ENCODE data around the gene HINFP.

HINFP gene, protein sequence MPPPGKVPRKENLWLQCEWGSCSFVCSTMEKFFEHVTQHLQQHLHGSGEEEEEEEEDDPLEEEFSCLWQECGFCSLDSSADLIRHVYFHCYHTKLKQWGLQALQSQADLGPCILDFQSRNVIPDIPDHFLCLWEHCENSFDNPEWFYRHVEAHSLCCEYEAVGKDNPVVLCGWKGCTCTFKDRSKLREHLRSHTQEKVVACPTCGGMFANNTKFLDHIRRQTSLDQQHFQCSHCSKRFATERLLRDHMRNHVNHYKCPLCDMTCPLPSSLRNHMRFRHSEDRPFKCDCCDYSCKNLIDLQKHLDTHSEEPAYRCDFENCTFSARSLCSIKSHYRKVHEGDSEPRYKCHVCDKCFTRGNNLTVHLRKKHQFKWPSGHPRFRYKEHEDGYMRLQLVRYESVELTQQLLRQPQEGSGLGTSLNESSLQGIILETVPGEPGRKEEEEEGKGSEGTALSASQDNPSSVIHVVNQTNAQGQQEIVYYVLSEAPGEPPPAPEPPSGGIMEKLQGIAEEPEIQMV

DNA sequence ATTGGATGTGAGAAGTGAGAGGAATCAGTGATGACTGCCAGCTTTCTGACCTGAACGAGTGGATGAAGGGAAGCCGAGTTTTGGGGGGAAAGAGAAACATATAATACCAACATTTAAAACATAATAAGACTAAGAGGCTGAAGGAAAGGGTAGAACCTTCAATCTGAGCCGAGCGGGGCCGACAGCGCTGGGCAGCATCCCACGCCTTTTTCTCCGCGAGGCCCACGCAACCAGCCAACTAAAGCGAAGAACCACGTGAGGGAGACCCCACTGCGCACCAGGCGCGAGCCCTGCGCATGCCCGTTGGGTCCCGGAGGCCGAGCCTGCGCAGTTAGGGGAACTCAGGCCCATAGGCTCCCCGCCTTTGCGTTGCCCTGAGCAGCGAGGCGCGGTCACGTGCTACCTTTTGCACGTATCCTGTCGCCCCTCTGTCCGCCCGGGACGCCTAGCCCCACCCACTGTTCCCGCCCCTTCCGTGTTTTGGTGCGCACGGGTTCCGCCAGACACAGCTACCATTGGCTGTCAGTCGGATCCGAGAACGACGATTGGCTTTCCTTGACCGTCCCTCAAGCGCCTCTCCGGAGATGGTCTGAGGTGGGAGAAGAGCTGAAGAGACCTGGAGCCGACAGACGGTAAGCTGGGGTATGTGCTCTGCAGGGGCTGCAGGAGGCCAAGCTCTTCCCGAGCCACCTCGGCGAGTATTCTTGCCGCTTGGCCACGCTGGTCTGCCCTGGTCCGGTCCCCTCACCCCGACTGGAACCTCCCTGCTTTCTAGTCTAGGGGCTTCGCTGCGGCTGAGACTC lies at the start of gene HINFP:
TSS of gene HINFP (plus strand) at position 573 of the 803 bp plus-strand sequence. CDS start 5,365 bp downstream, outside the sequence.
- DNase-seq (ENCODE audit: low read depth, low spot score) = peak; percentile 100

DNA sequence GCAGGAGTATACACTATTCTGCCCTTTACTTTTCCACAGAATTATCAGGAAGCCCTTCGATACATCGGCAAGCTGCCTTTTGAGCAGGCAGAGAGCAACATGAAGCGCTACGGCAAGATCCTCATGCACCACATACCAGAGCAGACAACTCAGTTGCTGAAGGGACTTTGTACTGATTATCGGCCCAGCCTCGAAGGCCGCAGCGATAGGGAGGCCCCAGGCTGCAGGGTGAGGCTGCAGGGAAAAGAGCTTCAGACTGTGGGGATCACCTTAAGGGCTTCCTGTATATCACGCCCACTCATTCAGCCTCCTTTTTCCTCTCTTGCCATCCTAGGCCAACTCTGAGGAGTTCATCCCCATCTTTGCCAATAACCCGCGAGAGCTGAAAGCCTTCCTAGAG lies 43.5 kb upstream of the HINFP start:
- no peak for DNase-seq (ENCODE audit: low read depth, low spot score)

DNA sequence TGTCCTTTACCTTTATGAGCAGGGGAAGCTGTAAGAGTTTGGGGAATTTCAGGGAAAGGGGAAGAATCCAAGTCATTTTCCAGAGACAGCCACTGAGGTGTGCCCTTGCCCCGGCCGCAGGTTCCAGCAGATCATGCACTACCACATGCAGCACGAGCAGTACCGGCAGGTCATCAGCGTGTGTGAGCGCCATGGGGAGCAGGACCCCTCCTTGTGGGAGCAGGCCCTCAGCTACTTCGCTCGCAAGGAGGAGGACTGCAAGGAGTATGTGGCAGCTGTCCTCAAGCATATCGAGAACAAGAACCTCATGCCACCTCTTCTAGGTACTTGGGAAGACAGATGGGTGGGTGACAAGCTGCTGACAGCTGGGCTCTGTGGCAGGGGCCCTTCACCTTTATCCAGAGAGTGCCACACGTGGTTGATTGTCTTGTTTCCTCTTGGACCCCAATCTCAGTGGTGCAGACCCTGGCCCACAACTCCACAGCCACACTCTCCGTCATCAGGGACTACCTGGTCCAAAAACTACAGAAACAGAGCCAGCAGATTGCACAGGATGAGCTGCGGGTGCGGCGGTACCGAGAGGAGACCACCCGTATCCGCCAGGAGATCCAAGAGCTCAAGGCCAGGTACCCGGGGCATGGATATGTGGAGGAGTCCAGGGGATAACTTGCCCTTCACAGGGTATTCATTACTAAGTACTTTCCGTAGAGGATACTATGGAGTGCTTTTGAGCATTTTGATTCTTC lies 42.5 kb upstream of the HINFP start:
- no peak for DNase-seq (ENCODE audit: low read depth, low spot score)

DNA sequence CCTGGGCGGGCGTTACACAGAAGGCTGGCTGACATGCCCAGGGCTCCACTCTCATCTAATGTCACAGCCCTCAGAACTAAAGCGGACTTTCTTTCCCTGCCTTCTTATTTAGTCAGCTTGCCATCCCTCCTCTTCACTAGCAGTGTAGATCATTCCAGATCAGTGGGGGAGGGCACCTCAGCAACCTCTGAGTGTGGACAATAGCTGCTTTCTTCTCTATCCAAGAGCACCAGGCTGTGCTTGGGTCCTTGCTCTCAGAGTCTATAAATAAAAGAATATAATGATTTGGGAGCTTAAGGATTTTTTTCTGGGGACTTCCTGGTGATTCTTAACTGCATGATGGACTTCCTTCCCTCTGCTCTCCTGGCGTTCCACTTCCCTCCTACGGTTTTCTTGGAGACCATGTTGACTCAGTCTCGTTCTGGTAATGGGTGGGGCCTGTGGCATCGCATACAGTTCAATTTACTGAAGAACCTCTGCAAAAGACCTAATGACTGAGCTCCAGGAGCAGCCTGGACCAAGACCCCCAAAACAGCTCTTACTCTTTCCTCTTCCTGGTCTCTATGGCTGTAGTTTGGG lies 39.6 kb upstream of the HINFP start:
- no peak for DNase-seq (ENCODE audit: low read depth, low spot score)

DNA sequence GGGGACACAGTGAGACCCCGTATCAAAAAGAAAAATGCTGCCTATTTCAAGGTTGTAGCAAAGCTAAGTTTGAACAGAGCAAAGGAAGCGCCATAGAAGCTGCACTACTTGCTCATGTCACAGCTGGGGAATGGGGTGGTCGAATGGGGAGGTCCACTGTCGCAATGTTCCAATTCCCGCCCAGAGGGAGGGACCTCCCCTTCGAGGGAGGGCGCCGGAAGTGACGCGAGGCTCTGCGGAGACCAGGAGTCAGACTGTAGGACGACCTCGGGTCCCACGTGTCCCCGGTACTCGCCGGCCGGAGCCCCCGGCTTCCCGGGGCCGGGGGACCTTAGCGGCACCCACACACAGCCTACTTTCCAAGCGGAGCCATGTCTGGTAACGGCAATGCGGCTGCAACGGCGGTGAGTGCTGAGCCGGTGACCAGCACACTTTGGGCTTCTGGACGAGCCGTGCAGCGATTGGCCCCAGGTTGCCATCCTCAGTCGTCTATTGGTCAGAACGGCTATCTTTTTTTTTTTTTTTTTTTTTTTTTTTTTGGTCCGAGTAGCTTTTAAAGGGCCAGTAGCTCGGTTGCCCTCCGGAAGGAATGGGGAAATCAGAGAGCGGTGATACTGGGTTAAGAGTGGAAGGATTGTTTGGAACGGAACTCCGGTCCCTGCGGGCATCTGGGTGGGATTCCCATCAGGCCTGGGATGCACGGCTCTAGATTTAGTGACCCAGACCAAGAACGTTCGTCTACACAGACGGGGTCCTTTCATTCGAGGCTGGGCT lies 36.5 kb upstream of the HINFP start, which contains the start of gene HMBS:
TSS of gene HMBS (plus strand) at position 219 of the 774 bp plus-strand sequence. CDS start at position 372, 153 bp downstream.
- peak; percentile 96 for DNase-seq (ENCODE audit: low read depth, low spot score)

DNA sequence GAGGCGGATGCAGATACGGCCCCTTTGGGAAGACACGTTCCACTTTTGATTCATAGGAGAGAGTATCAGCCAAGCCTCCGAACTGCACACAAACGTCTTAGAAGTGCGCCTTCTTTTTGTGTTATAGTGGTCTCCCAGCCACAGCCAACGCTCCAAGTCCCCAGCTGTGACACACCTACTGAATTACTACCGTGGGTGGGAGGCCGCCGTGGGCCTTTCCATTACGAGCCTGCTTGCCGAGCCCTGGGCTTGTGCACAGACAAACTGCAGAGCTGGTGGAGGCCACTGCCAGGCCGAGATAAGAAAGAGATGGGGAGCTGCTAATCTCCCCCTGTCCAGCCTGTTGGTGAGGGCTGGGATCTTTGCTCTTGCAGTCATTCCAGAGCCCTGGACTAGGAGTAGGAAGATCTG lies 35.9 kb upstream of the HINFP start:
- no peak for DNase-seq (ENCODE audit: low read depth, low spot score)

DNA sequence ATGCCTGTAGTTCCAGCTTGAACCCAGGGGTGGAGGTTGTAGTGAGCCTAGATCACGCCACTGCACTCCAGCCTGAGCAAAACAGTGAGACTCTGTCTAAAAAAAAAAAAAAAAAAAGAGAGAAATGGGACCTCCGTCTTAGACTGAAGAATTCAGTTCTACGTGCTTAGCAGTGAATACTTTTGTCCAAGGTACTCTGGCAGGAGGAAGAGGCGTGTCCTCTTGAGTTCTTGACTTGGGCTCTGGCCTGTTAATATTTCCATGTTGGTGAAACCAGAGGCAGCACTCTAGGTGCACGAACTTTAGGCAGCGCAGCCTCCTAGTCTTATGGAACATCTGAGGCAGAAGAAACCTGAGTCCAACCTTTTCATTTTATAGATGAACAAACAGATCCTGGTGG lies 34.3 kb upstream of the HINFP start:
- no peak for DNase-seq (ENCODE audit: low read depth, low spot score)

DNA sequence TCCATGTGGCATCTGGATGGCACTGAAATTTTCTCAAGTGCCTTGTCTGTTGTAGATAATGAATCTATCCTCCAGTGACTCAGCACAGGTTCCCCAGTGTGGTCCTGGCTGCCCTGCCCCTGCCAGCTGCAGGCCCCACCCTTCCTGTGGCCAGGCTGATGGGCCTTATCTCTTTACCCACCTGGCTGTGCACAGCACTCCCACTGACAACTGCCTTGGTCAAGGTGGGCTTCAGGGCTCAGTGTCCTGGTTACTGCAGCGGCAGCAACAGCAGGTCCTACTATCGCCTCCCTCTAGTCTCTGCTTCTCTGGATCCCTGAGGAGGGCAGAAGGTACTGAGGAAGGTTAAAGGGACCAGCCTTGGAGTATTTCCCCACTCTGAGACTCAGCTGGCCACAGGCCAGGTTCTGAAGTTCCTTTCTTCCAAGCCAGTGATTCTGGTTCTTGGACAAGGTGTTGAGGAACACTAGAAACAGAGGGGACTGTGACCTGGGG lies 33.6 kb upstream of the HINFP start:
- no peak for DNase-seq (ENCODE audit: low read depth, low spot score)

DNA sequence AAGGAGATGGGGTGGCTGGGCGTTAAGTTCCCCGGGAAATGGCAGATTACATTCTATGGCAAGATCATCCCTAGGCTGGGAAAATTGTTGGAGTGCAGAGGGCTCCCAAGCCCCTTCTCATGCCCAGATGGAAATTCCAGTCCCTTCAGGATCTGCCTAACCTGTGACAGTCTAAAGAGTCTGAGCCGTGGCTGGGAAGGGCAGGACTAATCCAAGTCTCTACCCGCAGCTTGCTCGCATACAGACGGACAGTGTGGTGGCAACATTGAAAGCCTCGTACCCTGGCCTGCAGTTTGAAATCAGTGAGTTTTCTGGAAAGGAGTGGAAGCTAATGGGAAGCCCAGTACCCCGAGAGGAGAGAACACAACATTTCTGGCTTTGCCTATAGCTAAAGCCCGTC lies 33.0 kb upstream of the HINFP start:
- no peak for DNase-seq (ENCODE audit: low read depth, low spot score)

DNA sequence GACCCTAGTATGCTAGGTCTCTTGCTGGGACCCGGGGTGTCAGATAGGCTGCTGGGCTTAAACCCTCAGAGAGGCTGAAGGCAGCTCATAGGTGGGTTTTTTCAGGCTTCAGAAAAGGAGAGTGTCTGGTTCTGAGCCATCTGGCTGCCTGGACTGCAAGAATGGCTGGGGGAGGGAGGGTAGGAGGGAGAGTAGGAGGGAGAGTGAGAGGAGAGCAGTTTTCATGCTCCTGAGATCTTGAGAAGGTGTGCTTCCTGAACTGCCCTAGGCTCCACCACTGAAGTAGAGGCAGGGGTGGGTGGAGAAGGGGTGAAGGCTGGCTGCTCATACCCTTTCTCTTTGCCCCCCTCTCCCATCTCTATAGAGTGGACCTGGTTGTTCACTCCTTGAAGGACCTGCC lies 32.1 kb upstream of the HINFP start:
- DNase-seq (ENCODE audit: low read depth, low spot score) = no peak

DNA sequence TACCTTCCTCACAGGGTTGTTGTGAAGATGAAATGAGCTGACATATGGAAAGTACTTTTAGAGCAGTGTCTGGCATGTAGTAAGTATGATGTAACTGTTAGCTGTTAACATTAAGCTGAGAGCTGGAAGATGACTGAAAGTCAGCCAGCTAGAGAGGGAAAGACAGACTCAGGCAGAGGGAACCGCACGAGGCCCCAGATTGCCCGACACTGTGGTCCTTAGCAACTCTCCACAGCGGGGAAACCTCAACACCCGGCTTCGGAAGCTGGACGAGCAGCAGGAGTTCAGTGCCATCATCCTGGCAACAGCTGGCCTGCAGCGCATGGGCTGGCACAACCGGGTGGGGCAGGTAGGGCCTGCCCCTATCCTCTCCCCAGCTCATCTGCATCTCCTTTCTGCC lies 30.2 kb upstream of the HINFP start:
- no peak for DNase-seq (ENCODE audit: low read depth, low spot score)

DNA sequence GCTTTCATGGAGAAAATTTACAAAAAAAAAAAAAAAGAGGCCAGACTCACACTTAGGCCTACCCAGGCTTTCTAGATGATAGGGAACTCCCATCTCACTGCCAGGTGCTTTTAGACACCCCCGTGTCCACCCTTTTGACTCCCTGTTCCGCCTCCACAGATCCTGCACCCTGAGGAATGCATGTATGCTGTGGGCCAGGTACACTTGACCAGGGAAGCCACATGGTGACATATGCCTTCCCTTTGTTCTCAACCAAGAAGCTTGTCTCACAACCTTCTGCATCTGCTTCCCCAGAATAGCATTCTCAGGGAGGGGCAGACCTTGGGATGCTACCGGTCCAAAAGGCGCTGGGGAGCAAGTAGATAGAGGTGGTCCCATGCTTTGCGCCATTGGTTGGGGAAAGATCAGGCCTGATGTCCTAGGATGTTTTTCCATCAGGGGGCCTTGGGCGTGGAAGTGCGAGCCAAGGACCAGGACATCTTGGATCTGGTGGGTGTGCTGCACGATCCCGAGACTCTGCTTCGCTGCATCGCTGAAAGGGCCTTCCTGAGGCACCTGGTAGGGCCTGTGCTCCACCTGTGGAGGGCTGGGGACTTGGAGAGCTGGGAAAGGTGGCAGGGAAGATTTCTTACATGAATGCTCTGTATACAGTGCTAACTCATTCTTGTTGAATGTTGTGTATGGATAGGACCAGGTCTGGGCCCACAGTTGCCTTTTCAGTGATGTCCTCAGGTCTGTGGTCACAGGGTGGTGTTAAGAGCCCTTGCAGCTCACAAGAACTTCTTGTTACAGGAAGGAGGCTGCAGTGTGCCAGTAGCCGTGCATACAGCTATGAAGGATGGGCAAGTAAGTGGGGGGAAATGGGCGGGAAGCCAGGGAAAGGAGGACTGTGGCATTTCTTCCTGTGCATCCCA lies 29.2 kb upstream of the HINFP start:
- DNase-seq (ENCODE audit: low read depth, low spot score) = peak; percentile 9

DNA sequence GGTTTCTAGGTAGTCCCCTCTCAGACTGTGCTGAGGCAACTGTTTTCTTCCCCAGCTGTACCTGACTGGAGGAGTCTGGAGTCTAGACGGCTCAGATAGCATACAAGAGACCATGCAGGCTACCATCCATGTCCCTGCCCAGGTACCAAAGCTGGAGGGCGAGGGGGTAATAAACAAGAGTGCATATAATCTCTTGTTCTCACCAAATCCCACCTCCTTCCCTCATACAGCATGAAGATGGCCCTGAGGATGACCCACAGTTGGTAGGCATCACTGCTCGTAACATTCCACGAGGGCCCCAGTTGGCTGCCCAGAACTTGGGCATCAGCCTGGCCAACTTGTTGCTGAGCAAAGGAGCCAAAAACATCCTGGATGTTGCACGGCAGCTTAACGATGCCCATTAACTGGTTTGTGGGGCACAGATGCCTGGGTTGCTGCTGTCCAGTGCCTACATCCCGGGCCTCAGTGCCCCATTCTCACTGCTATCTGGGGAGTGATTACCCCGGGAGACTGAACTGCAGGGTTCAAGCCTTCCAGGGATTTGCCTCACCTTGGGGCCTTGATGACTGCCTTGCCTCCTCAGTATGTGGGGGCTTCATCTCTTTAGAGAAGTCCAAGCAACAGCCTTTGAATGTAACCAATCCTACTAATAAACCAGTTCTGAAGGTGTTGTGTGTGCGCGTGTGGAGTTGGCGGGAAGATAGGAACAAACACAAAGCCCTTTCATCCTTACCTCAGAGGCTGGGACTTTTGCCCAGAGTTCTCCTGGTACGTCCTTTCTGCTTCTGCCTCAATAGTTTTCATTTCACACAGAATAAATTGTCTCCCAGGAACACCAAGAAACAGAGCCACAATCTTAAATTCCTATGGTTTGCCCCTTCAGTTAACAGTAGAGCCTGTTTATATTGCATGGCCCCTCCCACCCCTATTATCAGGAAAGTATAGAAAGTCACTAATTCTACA lies 28.2 kb upstream of the HINFP start:
- peak; percentile 91 for DNase-seq (ENCODE audit: low read depth, low spot score)

DNA sequence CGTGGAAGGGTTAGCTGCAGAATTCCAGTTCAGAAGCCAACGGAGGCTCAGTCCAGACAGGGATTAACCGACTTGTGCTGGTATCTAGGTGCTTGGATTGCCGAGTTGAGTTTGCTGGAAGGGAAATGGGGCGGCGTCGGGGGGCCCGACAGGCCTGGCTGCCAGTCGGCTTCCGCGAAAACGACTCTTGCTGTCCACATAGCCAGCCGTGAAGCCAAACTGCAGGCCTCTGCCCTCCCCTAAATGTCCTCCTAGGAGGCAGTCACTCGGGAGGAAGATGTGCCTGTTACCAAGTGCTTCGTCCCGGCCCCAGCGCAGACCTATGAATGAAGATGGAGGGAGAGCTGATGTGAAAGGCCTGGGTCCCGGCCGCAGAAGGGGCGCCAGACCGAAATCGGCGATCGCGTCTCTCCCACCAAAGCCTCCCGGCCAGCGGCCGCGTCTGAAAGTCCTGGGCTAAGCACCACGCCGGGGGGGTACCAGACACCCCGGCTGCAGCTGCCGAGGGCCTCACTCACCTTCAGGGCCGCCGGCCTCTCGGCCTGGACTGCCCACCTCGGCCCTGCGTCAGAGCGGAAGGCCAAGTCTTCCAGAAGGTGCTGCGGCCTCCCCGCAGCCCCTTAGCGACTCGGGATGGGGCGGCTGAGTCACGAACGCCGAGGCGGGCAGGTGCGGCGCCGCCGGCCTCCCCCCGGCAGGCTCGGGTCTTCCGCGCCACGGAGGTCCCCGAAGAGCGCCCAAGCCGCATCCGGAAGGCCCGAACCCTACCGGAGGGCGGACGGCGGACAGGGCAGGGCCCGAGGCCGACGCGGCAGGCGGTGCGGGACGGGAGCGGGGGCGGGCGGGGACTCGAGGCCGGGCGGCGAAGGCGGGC lies 27.2 kb upstream of the HINFP start:
- peak; percentile 69 for DNase-seq (ENCODE audit: low read depth, low spot score)

DNA sequence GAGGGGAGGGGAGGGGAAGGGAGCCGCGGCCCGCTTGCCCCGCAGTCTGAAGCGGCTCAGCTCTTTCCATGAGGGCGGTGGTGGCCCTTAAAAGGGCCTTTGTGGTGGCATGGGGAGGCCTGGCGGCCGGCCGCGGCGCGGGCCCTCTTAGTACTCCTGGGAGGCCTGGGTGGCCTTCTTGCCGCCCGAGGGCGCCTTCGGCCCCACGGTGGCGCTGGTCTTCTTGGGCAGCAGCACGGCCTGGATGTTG lies 26.6 kb upstream of the HINFP start:
- DNase-seq (ENCODE audit: low read depth, low spot score) = peak; percentile 94

DNA sequence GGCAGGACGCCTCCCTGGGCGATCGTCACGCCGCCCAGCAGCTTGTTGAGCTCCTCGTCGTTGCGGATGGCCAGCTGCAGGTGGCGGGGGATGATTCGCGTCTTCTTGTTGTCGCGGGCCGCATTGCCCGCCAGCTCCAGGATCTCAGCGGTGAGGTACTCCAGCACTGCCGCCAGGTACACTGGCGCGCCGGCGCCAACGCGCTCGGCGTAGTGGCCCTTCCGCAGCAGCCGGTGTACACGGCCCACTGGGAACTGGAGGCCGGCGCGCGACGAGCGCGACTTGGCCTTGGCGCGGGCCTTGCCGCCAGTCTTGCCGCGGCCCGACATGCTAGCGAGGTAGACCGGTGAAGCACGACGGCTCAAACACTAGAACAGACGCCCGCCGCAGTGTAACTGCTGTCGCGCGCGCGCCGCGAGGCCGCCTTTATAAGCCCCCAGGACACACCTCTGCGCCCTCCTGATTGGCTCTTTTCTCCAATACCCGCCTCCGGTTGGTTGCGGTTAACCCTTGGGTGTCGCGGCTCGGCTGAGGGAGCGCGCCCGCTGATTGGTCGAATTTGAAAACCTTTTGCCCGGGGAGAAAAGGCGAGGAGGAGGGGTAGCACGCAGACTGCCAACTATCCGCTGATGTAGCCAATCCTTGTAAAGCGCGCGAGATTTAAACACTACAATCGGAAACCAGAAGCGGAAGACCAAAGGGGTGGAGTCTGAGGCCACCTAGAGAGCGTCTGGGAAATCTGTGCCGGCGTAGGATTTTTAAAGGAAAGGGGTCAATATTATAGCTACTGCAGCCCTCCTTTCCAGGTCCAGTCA lies 26.1 kb upstream of the HINFP start:
- DNase-seq (ENCODE audit: low read depth, low spot score) = peak; percentile 100

DNA sequence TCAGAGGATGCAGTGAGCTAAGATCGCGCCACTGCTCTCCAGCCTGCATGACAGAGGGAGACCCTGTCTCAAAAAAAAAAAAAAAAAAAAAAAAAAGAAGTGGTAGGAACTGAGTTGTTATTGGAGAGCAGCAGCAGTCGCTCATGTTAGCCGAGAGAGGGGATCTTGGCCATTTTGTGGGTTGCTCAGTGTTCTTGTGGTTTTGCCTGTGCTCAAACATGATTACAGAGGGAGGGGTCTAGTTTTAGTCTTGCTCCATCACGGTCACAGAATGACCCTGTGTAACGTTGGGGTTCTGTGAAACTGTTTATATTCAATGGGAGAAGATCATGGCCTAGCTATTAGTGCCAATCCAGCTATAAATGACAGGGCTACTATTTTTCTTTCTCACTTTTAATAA lies 21.7 kb upstream of the HINFP start:
- no peak for DNase-seq (ENCODE audit: low read depth, low spot score)
